ENCODE data around the gene RHOBTB1.

GRCh38 chr10:60828489-60828852 lies 115.5 kb downstream of the RHOBTB1 start:
- no peak for TF ChIP-seq CTCF (IDR thresholded peaks at IDR 0.05; ENCODE audit: low read depth, low read length, missing input control)
- no peak for TF ChIP-seq HNF4G (IDR thresholded peaks at IDR 0.05)
- no peak for TF ChIP-seq HNF4A (conservative IDR thresholded peaks at IDR 0.05)
- TF ChIP-seq EGR1 (IDR thresholded peaks at IDR 0.05; ENCODE audit: low read depth in 2 of 2) = no peak
- TF ChIP-seq RAD21 (IDR thresholded peaks at IDR 0.05) = no peak
- no peak for TF ChIP-seq FOXA1 (IDR thresholded peaks at IDR 0.05)
- TF ChIP-seq ZBTB33 (IDR thresholded peaks at IDR 0.05) = no peak
- TF ChIP-seq GABPA (IDR thresholded peaks at IDR 0.05 in 1 of 2, conservative IDR thresholded peaks at IDR 0.05 in 1 of 2) = no peak
- no peak for TF ChIP-seq ATF3 (IDR thresholded peaks at IDR 0.05)
- TF ChIP-seq SP1 (IDR thresholded peaks at IDR 0.05) = no peak
- no peak for TF ChIP-seq YY1 (IDR thresholded peaks at IDR 0.05)
- no peak for TF ChIP-seq JUND (IDR thresholded peaks at IDR 0.05)
- no peak for TF ChIP-seq RXRA (IDR thresholded peaks at IDR 0.05)
- TF ChIP-seq MAX (IDR thresholded peaks at IDR 0.05) = no peak

All from liver (tissue), 3 donors.